ENCODE data around the gene TLCD3A.

DNA sequence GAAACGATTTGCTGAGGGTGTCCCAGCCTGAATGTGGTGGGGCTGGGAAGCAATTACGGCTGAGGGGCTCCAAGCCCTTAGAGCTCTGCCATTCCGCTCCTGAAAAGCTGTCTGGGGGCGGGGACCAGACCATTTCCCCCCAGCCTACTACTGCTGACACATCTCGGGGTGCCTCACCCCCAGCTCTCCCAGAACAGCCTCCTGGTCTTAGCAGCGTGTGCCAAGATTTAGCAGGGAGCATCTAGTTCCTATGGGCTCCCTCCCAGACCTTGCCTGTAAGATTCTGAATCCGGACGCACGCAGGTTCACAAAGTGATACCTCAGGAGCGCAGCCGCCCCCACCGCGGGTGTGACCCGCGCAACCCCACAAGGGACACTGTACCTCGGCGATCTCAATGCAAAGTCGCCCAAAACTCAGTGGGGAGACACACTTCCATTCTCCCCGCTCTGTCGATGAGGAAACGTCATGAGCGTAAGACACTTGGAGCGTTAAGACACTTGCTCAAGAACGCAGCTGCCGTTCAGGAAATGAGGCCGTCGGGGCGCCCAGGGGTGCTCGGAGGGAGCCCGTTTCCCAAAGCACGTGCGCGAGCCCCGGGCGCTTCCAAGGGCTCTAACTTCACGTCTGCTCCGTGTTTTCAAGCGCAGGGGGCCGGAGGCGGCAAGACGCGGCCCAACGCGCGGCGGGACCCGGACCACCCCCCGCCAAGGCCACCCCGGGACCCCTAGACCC lies 19.0 kb downstream of the TLCD3A start:
- TF ChIP-seq POLR2A (IDR thresholded peaks at IDR 0.05; ENCODE audit: low read depth, low read length) (no peak), POLR2AphosphoS5 (IDR thresholded peaks at IDR 0.05; ENCODE audit: low read depth, low read length) (peak; percentile 33; the same call in 1 of the 2 replicates), TAF1 (IDR thresholded peaks at IDR 0.05; ENCODE audit: borderline replicate concordance, low read depth, low read length) (no peak)
